BJ (cell line): ENCODE data around the gene IL1RL1. TPM values are rescaled to one million over a fixed set of nuclear protein-coding genes. Genes with fewer than 3 reads are reported as not detected.

Experiments
- CTCF ChIA-PET: fragments of 350-600 bp; formaldehyde crosslinking; extraction: SDS; loops from one replicate; lab custom pipeline; 2021; ENCODE audit warnings: antibody characterized with exemption, inconsistent platforms; lab: Yijun Ruan, JAX
- POLR2A ChIA-PET: fragments of 300-600 bp; sonication (Branson Sonifier 250); formaldehyde crosslinking; extraction: SDS; loops from one replicate; lab custom pipeline; 2021; ENCODE audit warnings: antibody characterized with exemption; lab: Charles Lee
- DNase-seq: peaks from one replicate; pipeline ENCODE4 v3.0.0-alpha.2; 2011; ENCODE audit warnings: low read depth
- H3K27me3 ChIP-seq: 2 replicates; pipeline ENCODE4 v1.6.0; 2011; ENCODE audit warnings: low read length; ENCODE audit not compliant: control insufficient read depth, insufficient read depth
- H3K36me3 ChIP-seq: 2 replicates; pipeline ENCODE4 v1.5.1; 2011; ENCODE audit warnings: low read length; ENCODE audit not compliant: control insufficient read depth, insufficient read depth
- H3K4me3 ChIP-seq: 2 replicates; pipeline ENCODE4 v1.5.1; 2011; ENCODE audit warnings: low read depth, mild to moderate bottlenecking, control low read depth, low read length
- polyA plus RNA-seq: library from polyadenylated mRNA; depleted of rRNA; stranded (reverse); fragments of >200 nt; gene quantifications from 2 replicates; pipeline ENCODE4 v1.2.3, GENCODE V29; 2011
- TF ChIP-seq, protein P1 (sequence below): IDR thresholded peaks from 2 replicates; pipeline ENCODE4 v1.5.1; 2011; ENCODE audit warnings: low read depth, mild to moderate bottlenecking, control low read depth, inconsistent platforms, low read length, moderate library complexity; ENCODE audit not compliant: insufficient read depth

The IL1RL1 gene
- polyA plus RNA-seq, 1 experiment = not detected

DNA sequence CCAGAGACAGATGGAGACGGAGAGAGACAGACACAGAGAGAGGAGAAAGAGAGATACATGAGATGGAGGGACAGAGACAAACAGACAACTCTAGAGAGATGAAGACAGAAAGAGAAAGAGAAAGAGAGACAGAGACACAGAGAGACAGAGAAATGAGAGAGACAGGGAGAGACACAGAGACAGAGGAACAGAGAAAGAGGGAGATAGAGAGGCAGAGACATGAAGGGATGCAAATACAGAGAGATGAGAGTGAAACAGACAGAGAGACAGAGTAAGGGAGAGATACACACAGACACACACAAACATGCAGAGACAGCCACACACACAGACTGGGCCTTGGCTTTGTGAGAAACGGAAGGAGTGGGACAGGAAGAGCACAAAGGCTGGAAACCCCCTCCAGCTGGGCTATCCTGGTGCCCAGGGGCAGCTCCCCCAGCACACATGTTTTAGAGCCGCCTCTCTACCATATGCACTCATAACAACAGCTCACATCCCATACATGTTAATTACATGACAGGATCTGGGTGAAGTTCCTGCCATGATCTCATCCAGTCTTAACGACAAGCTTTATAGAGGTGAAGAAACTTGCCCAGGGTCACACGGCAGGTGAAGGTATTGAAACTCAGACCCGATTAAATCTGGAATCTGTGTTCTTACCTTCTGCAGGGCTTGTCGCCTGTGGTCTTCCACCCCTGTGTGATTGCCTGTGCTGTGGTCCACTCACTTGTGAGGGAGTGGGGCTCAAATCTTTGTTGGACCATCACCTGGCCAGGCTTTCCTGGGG, 76.6 kb downstream of the IL1RL1 start:
- ChIA-PET POLR2A (no interaction called here), CTCF (no interaction called here)
- no peak for DNase-seq
- no peaks in the 10 kb centered on the region for H3K36me3 ChIP-seq
- TF ChIP-seq, protein P1, sequence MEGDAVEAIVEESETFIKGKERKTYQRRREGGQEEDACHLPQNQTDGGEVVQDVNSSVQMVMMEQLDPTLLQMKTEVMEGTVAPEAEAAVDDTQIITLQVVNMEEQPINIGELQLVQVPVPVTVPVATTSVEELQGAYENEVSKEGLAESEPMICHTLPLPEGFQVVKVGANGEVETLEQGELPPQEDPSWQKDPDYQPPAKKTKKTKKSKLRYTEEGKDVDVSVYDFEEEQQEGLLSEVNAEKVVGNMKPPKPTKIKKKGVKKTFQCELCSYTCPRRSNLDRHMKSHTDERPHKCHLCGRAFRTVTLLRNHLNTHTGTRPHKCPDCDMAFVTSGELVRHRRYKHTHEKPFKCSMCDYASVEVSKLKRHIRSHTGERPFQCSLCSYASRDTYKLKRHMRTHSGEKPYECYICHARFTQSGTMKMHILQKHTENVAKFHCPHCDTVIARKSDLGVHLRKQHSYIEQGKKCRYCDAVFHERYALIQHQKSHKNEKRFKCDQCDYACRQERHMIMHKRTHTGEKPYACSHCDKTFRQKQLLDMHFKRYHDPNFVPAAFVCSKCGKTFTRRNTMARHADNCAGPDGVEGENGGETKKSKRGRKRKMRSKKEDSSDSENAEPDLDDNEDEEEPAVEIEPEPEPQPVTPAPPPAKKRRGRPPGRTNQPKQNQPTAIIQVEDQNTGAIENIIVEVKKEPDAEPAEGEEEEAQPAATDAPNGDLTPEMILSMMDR = no peak
- H3K4me3 ChIP-seq = no peak overlapping the region
- no peaks in the 10 kb centered on the region; the same call in 1 of the 2 replicates for H3K27me3 ChIP-seq

- no peak for DNase-seq
- TF ChIP-seq, protein P1 = no peak
- H3K36me3 ChIP-seq = no peaks in the 10 kb centered on the region
- no peaks in the 10 kb centered on the region; the same call in 1 of the 2 replicates for H3K27me3 ChIP-seq
- no peak overlapping the region for H3K4me3 ChIP-seq
- CTCF ChIA-PET = no interaction called here
- POLR2A ChIA-PET = no interaction called here
Measured at GRCh38 chr2:102391565-102391964, 80.2 kb downstream of the IL1RL1 start.

GRCh38 chr2:102392096-102392495, 80.7 kb downstream of the IL1RL1 start:
- no peak overlapping the region for H3K4me3 ChIP-seq
- no peaks in the 10 kb centered on the region; the same call in 1 of the 2 replicates for H3K27me3 ChIP-seq
- no peak for DNase-seq
- no peaks in the 10 kb centered on the region for H3K36me3 ChIP-seq
- TF ChIP-seq, protein P1 = no peak
- ChIA-PET POLR2A (no interaction called here), CTCF (no interaction called here)

DNA sequence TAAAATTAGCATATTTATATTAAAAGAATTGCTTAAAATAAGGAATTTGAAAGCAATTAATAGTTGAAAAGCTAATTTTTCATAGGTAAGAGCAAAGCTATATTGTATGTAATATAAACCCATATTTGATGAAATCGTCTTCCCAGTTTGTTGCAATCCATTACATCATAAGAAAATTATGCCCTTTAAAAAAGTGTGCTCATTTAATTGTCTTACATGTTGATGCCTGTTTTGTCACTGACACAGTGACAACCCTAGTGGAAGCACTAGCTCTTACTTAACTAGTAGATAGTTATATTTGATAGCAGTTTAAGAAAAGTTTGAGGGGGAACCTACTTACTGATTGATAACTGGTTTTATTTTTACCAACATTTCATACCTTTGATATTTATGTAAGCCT, 81.6 kb downstream of the IL1RL1 start:
- POLR2A ChIA-PET = no interaction called here
- Histone ChIP-seq H3K4me3 (no peak overlapping the region), H3K27me3 (no peaks in the 10 kb centered on the region), H3K36me3 (no peaks in the 10 kb centered on the region)
- CTCF ChIA-PET = no interaction called here
- TF ChIP-seq, protein P1 = no peak
- DNase-seq = no peak

DNA sequence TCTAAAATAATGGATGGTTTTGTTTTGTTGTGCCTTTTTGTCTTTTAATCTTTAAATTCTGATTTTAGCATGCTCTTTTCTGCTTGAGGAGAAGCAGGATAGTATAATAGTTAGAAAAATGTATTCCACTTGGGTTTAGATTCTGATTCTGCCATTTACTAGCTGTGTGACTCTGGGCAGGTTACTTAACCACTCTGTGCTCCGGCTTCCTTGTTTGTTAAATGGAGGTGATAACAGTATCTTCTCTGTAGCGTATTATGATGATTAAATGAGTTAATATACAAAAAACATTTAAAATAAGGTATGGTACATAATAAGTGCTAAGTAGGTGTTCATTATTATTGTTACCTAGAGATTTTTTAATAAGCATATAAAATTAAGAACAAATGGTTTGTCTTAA, 84.6 kb downstream of the IL1RL1 start:
- no peak overlapping the region for H3K4me3 ChIP-seq
- CTCF ChIA-PET = no interaction called here
- H3K36me3 ChIP-seq = no peaks in the 10 kb centered on the region
- TF ChIP-seq, protein P1 = no peak
- no peaks in the 10 kb centered on the region; the same call in 1 of the 2 replicates for H3K27me3 ChIP-seq
- DNase-seq = no peak
- POLR2A ChIA-PET = no interaction called here
